GM19099 (cell line): ENCODE results near the gene SIRPA.

Experiments used
- POLR2A ChIP-seq: IDR thresholded peaks from 3 replicates; pipeline ENCODE4 v1.6.1; 2011; ENCODE audit warnings: low read depth; ENCODE audit not compliant: insufficient read length; ENCODE audit errors: extremely low read depth

The SIRPA gene

GRCh38 chr20:1973601-1974440 is 78.6 kb downstream of the SIRPA start:
- TF ChIP-seq POLR2A, result no peak

- no peak for TF ChIP-seq POLR2A
Measured at GRCh38 chr20:1975291-1975690, 80.1 kb downstream of the SIRPA start.

- TF ChIP-seq POLR2A, result no peak
Measured at GRCh38 chr20:1979106-1979778, 84.0 kb downstream of the SIRPA start.

GRCh38 chr20:1982686-1983085 is 87.5 kb downstream of the SIRPA start:
- no peak for TF ChIP-seq POLR2A

GRCh38 chr20:1983301-1983700 is 88.1 kb downstream of the SIRPA start:
- no peak for TF ChIP-seq POLR2A

- no peak for TF ChIP-seq POLR2A
Measured at GRCh38 chr20:1987826-1988225, 92.6 kb downstream of the SIRPA start.
